HG02870 (cell line): ENCODE data around the gene SRBD1.
"Not testable (repeated sequence)": the region's sequence is repeated elsewhere in the genome, so short reads cannot be mapped to it uniquely, and the experiment has no call there.

ENCODE experiments used
- ATAC-seq: cut with Tn5 transposase; IDR thresholded peaks from one replicate; pipeline ENCODE4 v1.9.1; 2021; ENCODE audit warnings: mild to moderate bottlenecking, moderate library complexity; ENCODE audit not compliant: unreplicated experiment

SRBD1 gene

DNA sequence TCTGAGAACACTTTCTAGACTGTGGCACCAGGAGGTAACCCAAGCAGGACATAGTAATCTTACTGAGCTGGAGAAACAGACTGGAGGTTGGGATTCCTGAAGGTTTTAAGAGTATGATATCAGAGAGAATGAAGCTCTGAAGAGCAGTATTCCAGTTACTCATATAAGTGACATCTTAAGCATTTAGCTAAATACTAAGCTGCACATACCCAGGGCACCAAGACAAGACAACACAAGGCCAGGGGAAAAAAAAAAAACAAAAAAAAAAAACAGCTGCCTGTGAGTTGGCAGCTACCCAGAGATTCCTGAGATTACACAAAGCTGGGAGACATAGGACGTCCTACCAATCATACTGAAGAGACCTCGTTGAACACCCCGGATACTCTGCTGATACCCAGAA is 175.8 kb downstream of the SRBD1 start:
- no peak for ATAC-seq

DNA sequence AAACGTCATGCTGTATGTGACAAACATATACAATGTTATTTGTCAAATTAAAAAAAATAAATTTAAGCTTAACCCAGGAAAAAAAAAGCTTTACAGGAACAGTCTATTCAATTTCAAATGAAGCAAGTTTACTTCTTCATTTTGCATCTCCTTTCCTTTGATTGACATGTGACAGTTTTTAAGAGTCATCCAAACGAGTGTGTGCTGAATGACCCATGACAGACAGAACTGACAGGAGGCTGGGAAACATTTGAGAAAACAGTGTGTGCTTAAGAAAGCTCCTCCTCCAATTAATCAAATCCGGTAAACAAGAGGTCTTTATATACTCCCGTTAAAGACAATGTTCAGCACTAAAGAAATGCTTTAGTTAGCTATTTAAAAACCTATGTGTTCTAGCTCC is 177.7 kb downstream of the SRBD1 start:
- ATAC-seq: no peak

DNA sequence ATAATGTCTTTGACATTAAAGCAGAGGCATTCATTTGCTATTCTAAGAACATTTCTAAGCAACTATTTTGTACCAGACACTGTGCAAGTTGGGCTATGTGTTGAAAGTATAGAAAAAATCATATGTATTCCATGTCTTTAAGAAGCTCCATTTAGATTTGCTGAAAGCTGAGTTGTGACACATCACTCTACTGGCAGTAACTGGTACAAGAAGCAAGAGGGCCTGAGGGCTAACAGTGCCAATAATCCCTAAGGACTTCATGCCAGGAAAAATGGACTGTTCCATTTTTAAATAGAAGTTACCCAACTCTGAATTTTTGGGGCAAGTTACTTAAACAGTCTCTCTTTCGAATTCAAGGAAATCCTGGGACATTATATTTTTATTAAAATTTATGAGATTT is 178.7 kb downstream of the SRBD1 start:
- ATAC-seq: no peak

DNA sequence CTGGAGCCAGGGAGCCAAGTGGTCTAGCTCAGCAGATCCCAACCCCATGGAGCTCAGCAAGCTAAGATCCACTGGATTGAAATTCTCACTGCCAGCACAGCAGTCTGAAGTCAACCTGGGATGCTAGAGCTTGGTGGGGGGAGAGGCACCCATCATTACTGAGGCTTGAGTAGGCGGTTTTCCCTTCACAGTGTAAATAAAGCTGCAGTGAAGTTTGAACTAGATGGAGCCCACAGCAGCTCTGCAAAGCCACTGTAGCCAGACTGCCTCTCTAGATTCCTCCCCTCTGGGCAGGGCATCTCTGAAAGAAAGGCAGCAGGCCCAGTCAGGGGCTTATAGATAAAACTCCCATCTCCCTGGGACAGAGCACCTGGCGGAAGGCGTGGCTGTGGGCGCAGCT is 185.0 kb downstream of the SRBD1 start:
- not testable (repeated sequence) for ATAC-seq

DNA sequence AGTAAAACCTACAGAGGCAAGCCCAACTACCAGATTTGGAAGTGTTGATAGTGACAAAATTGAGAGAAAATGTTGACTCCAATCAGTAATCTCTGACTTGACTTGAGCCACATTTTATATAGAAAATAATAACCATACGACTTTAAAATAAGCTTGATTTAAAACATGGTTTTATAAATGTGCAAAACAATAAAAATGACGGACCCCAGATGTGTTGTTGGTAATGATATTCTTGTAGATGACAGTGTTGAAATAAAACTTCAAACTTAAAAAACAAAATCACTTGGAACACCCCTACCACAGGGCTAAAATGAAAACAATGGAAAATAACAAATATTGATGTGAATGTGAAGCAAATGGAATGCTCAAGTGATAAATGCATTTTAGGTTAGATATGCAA is 188.1 kb downstream of the SRBD1 start:
- no peak for ATAC-seq

DNA sequence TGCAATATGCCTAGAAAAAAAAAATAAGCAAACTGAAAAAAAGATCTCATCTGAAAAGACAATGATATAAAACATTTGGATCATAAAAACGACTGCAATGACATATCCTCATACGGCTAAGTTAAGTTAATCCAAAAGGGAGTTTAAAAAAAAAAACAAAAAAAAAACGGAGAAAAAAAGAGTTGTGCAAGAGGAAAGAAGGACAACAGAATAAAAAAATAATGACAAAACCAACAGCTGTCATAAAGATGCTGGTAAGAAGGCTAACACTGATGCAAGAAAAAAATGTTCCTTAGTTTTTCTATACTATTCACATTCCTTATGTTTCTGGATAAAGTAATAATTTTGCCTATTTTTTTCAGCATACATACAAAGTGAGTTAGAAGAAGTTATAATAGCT is 192.5 kb downstream of the SRBD1 start:
- no peak for ATAC-seq

DNA sequence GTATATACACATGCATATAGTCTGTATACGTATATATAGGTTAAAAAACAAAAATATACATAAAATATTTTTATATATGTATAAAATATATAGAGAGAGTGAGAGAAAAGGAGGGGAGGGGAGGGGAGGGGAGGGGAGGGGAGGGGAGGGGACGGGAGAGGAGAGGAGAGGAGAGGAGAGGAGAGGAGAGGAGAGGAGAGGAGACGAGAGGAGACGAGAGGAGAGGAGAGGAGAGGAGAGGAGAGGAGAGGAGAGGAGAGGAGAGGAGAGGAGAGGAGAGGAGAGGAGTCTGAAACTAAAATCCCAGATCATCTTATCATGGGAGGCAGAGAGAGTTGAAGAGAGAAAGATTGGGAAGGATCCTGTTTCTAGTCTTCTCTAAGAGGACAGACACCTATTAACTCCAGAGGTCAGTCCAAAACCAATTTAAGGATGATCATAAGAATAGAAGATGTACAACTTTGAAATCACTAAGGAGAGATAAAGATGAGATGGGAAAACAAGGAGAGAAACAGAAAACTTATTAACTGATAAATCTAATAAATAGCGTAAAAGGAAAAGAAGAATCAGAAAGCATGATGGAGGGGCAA is 195.4 kb downstream of the SRBD1 start:
- no peak for ATAC-seq

DNA sequence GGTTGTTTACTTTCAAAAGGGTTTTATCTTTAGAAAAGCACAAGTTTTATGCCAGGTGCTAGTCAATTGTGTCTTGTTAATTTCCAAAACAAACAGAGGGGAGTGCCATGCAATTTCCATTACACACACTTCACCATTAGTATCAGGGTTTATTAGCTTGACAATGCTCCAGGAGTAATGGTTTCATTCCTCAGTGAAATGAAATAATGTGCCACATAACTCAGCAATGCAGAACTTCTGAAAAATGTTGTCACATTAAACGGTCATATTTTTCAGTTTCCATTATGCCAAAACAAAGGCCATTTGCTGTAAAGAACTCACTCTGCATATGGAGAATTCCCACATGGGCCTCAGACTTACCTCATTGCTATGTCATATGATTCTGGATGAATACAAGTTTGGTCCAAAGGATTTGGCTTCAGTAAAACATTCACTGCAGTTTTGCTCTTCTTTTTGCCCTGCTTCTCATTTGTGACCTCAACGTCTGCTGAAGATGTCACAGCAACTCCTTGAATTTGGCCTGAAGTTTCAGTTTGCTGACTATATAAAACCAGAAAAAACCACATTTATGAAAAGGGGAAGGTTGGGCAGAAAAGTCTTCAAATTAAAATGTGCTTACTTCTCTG is 198.2 kb downstream of the SRBD1 start:
- no peak for ATAC-seq

DNA sequence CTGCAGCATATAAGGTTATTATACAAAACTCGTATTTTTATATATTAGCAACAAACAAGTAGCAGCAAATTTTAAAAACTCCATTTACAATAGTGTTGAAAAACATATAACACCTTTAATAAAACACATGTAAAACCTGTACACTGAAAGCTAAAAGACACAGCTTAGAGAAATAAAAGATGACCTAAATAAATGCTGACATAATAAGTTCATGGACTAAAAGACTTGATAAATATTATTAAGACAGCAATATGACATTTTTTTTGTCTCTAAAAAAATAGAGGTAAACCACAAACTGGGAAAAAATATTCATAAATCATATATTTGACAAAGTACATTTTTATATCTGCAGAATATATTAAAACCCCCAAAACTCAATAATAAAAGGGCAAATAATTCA is 201.4 kb downstream of the SRBD1 start:
- ATAC-seq: no peak

DNA sequence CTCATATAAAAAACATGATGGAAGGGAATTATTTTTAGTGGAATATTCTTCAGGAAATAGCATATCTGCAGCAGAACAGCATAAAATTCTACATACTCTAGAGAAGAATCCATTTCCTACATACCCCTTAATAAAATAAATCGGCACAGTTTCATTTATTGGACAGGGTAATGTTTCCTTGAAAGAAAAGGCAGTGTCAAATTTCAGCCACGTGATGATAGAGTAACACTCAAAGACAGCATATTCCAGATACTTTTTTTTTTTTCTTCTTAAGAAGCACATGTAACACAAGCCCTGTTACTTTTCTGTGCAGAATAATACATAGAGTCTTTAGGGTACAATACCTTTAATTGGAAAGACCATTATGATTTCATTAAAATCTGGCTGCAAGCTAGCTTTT is 204.4 kb downstream of the SRBD1 start:
- ATAC-seq: no peak

DNA sequence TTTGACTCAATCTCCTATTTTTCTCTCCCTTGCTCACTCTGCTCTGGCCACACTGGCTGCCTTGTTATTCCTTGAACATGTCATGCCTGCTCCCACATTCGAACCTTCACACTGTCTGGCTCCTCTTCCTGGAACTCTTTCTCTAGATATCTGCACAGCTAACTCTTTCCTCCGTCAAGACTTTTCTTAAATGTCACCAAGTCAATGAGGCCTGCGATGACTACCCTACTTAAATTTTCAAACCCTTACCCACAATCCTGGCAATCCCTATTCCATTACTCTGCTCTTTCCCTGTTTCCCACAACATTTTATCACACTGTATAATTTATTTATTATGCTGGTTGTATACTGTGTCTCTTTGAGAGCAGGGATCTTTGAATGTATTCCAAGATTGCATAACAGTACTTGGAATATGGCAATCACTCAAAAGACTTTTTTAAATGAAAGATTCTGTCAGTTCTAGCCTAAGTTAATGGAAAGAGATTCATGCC is 206.2 kb downstream of the SRBD1 start:
- no peak for ATAC-seq

DNA sequence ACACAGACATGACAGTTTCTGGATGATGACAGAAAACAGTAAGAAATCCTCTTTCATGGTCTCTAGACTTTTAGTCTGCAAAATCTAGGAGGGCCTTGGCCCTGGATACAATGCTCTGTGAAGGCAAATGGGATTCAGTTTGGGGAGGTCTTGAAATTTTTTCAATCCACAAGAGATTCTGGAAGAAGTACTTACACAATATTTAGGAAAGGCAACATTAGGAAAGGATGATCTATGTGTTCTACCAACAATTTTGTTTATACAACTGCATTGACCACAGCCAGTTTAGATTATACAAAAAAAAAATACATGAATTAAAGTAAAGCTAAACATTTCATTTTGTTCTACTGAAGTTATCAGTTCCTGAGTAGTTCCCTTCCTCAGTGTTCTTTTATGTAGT is 208.0 kb downstream of the SRBD1 start:
- no peak for ATAC-seq

DNA sequence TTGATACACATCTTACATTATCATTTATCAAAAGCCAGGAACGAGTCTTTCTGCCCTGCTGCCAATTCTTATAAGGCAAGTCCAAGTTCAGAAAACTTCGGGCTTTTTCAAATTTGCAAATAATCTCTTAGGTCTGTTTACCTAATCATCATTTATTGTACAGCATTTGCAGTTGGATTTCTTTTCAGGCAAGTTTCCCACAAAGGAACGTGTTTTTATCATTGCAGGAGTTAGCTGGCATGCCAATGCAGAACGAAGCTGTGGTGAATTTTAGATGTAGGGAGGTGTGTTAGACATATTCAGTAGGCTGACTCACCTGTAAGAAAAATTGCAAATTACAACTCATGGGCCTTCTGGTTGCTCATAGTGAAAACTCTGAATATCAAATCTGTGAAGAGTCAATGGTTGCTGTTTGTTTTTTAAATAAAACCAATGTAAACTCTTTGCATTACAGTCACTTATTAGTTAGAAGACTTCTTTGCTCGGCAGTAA is 209.6 kb downstream of the SRBD1 start:
- no peak for ATAC-seq

DNA sequence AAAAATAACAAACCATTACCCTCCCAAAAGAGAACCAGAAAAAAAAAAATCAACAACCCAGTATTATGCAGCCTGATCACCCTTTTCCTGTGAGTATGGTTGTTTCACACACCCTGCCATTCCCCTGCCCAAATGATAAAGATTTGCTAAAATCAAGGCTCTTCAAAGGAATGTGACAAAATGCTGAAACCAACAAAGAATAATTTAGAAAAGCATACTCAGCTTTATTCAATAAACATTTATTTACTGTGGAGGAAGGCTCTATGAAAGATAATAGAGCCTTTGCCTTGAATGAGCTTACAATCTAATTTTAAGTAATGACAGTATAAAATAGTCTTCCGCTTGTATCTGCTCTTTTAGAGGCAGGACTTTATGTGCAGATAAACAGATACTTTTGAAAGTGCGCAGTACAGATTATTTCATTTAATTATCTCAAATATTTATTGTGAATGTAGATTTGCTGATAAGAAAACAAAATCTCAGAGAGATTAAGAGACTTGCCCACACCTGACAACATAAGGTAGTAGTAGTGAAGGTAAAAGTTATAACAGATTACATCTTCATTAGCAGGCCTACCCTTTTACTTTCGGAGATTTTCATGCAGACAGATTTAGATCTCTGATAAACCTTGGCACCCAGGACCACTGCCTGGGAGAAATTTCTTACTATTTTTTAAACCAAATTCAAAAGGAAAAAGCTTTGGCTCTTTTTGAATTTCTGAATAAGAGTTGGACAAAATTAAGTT is 211.9 kb downstream of the SRBD1 start:
- ATAC-seq: no peak

DNA sequence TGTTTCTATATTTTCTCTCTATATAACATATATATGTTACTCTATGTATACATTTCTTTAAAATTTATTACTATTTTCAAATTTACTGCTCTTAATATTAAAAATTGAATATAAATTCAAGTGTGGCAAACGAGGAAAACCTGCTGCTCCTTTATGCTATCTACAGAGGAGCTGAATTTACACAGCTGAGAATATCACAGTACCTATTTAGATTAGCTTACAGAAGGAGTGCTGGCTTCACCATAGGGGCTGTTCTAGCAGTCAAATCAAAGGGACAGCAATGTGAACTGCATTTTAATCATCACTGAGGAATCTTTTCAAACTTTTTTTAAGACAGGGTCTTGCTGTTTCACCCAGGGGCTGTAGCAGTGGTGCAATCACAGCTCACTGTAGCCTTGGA is 213.8 kb downstream of the SRBD1 start:
- no peak for ATAC-seq

DNA sequence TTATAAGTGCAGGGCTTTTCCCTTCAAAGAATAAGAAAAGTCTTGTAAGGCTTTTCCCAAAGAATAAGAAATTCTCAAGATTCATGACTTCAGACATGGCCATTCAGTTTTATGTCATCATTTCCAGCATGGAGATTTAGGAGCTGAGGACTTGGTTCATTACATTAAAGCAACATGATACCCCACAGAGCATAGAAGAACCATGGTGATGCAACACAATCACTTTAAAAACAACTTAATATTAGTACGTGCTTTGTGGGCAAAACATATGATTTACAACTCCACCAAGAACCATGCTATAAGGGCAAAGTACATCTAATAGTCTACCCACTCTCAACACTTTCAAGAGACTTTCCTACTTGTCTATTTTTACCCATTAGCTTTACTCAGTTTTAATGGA is 214.4 kb downstream of the SRBD1 start:
- ATAC-seq: no peak

DNA sequence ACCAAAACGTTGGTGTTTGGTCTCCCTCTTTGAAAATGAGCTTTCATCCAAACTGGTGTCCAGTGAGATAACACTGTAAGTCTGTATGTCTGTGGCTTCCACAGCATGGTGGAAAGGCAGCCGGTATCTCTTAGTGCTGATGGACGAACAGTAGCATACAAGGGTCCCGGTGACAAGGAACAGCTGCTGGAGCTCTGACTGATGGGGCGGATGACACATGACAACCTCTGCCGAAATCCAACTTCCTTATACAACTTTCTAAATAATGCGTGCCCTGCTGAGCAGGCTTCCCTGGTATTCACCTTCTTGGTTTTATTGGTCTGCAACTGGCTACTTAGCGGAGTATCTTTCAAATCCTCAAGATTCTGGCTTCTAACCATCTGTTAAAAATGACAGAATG is 216.2 kb downstream of the SRBD1 start:
- no peak for ATAC-seq

DNA sequence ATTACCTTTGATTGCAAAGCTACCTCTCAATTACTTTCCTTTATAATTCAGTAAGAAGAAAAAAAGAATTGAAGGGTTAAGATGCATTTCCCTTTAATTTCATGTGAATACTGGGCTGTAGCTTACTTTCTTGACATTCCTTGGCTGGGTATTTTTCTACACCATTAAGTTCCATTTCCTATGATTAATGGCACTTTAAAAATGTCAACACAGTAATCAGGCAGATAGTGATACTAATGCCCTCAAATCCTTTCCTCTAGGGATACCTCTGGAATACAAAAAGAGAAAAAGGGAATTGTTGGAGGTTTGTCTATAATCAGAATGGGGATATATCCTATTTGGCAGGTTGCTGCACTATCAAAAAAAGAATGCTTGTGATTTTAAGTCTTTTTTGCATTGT is 216.9 kb downstream of the SRBD1 start:
- no peak for ATAC-seq

DNA sequence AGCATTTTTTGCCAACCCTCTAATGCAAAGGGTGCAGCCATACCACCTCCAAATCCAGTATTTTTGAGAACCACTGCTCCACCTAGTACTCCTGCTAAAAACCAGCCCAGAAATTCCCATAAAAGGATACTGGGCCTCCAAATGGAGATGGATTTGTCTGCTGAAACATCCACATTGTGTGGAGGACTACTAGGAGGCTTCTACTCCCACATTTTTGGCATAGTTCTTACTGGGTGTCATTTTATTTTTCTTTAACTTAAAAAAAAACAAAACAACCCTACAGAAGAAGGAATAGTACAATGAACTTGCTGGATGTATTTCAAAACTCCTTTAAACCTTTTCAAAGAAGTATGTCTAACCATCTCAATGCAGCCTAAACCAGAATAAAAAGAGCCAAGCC is 219.2 kb downstream of the SRBD1 start:
- ATAC-seq: no peak

DNA sequence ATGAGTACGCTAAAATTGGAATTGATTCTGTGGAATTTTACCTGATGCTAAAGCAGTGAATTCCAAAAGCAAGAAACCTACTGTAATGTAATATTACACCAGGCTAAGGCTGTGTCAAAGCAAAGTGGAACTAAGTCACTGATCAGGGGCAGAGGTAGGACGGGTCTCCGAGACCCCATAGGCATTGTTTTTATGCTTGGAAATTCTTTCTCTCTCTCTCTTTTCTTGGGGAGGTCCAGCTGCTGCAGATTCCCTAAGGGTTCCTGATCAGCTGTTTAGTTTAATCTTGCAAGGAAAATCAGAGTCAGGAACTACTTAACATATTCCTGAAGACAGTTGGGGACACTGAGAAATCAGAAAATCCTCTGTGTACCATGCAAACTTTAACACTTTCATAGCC is 220.2 kb downstream of the SRBD1 start:
- no peak for ATAC-seq

DNA sequence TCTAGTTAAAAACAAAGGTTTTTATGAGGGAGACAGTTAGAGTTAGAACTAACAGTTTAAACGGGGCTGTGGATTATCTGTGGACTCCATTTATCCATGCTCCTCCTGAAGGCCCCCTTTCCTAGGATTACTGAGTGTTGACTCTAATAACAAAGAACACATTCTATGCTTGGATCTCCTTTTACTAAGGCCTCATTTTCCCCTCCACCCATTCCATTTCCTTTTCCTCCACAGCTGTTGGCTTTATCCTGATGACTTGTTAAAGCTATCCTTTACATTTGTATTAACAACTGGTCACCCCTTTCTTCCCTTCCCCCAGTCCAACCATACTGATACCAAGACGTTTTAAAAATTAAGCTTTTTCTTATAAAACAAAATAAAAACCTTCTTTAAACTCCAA is 220.6 kb downstream of the SRBD1 start:
- no peak for ATAC-seq

DNA sequence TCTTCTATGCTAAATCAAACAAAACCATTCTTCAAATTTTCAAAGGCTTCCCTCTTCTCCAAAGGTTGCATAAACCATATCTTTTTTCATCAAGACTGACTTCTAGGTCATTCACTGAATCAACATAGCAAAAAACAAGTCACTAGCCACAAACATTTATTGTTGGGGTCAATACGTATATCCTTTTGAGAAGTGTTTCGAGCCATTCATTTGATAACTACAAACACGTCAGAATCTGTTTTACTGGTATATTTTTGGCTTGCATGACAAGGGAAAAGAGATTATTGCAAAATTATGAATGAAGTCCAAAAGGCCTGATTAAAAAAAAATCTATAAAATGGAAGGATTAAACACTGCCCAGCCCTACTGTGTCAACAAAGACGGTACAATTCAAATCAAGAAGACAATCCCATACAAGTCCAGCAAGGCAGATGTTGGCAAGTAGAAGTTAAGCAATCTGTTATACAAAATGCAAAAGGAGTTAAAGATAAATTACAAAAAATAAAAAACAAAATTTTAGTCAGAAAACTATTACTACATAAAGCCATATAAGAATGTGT is 222.4 kb downstream of the SRBD1 start:
- ATAC-seq: no peak
